ENCODE results near the gene LSM14A.

The LSM14A gene

GRCh38 chr19:34220472-34221063 lies 48.3 kb downstream of the LSM14A start (continued):
- TF ChIP-seq ZNF433 (tag by site-specific recombination; IDR thresholded peaks at IDR 0.05; ENCODE audit: low read depth) (no peak), ZNF121 (tag by site-specific recombination; IDR thresholded peaks at IDR 0.05) (no peak), ZNF518A (tag by site-specific recombination; conservative IDR thresholded peaks at IDR 0.05; ENCODE audit: low read depth) (no peak), REST (tag by site-specific recombination; IDR thresholded peaks at IDR 0.05) (no peak), ZNF521 (tag by site-specific recombination; IDR thresholded peaks at IDR 0.05) (no peak), ZNF560 (tag by site-specific recombination; IDR thresholded peaks at IDR 0.05; ENCODE audit: borderline replicate concordance) (no peak), ZFHX2 (tag by site-specific recombination; conservative IDR thresholded peaks at IDR 0.05) (no peak), ZNF133 (tag by site-specific recombination; IDR thresholded peaks at IDR 0.05) (no peak), ZFP69B (tag by site-specific recombination; IDR thresholded peaks at IDR 0.05) (no peak), ZNF184 (tag by site-specific recombination; IDR thresholded peaks at IDR 0.05) (0 out of 2 replicates have a peak, but pooled peaks have one; percentile 30), ZNF747 (tag by site-specific recombination; IDR thresholded peaks at IDR 0.05) (no peak), SALL2 (tag by site-specific recombination; IDR thresholded peaks at IDR 0.05; ENCODE audit: borderline replicate concordance) (no peak), KLF16 (tag by site-specific recombination; IDR thresholded peaks at IDR 0.05) (no peak), ZNF692 (tag by site-specific recombination; IDR thresholded peaks at IDR 0.05) (0 out of 2 replicates have a peak, but pooled peaks have one; percentile 13), ZNF174 (tag by site-specific recombination; IDR thresholded peaks at IDR 0.05) (no peak), ZSCAN23 (tag by site-specific recombination; IDR thresholded peaks at IDR 0.05) (no peak), ZBTB26 (tag by site-specific recombination; optimal IDR thresholded peaks at IDR 0.05) (peak; percentile 15), ZNF335 (tag by site-specific recombination; conservative IDR thresholded peaks at IDR 0.05) (no peak), SCRT1 (tag by site-specific recombination; IDR thresholded peaks at IDR 0.05; ENCODE audit: borderline replicate concordance) (no peak), ZNF513 (tag by site-specific recombination; IDR thresholded peaks at IDR 0.05) (peak; percentile 34; the same call in 1 of the 2 replicates), ZNF10 (tag by site-specific recombination; IDR thresholded peaks at IDR 0.05) (no peak), ZBTB10 (tag by site-specific recombination; IDR thresholded peaks at IDR 0.05) (no peak), ZNF596 (tag by site-specific recombination; IDR thresholded peaks at IDR 0.05) (no peak), ZNF561 (tag by site-specific recombination; IDR thresholded peaks at IDR 0.05; ENCODE audit: borderline replicate concordance) (peak; percentile 44; the same call in 1 of the 2 replicates)
